GM23338 (cell line): ENCODE results near the gene HTR3B. TPM values are rescaled to one million over a fixed set of nuclear protein-coding genes. Genes with fewer than 3 reads are reported as not detected.

Experiments
- ATAC-seq: fragments of 200-7000 bp; cut with Tn5 transposase; 3 replicates; pipeline ENCODE4 v1.9.1; 2020
- DNase-seq: peaks from one replicate; pipeline ENCODE4 v3.0.0-alpha.2; 2015; ENCODE audit warnings: low spot score
- H2AFZ ChIP-seq: fragments of 200-600 bp; sonication (generic); 2 replicates; pipeline ENCODE4 v1.8.0; 2016; ENCODE audit warnings: antibody characterized with exemption, mild to moderate bottlenecking, moderate library complexity
- H3F3A ChIP-seq: fragments of 200-600 bp; sonication (generic); replicated peaks from 2 replicates; pipeline ENCODE4 v1.8.0; 2017; ENCODE audit warnings: antibody characterized with exemption, mixed run types, low read depth
- H3K27ac ChIP-seq: fragments of 200-600 bp; sonication (generic); 2 replicates; pipeline ENCODE4 v1.6.1; 2016; ENCODE audit warnings: low read depth
- H3K27me3 ChIP-seq: fragments of 200-600 bp; sonication (generic); 2 replicates; pipeline ENCODE4 v1.8.0; 2016; ENCODE audit warnings: mild to moderate bottlenecking, mixed run types, moderate library complexity; ENCODE audit not compliant: insufficient read depth
- H3K36me3 ChIP-seq: fragments of 200-600 bp; sonication (generic); 2 replicates; pipeline ENCODE4 v1.8.0; 2016; ENCODE audit warnings: mild to moderate bottlenecking; ENCODE audit not compliant: insufficient read depth
- H3K4me1 ChIP-seq: fragments of 200-600 bp; sonication (generic); 2 replicates; pipeline ENCODE4 v1.8.0; 2016; ENCODE audit warnings: mild to moderate bottlenecking, moderate library complexity; ENCODE audit not compliant: insufficient read depth
- H3K4me2 ChIP-seq: fragments of 200-600 bp; sonication (generic); 2 replicates; pipeline ENCODE4 v1.7.1; 2017; ENCODE audit warnings: mixed run types
- H3K4me3 ChIP-seq: fragments of 200-600 bp; sonication (generic); 2 replicates; pipeline ENCODE4 v1.6.1; 2016; ENCODE audit warnings: mixed run types
- H3K79me2 ChIP-seq: fragments of 200-600 bp; sonication (generic); replicated peaks from 2 replicates; pipeline ENCODE4 v1.8.0; 2017; ENCODE audit warnings: mild to moderate bottlenecking; ENCODE audit not compliant: insufficient read depth
- H3K9me2 ChIP-seq: fragments of 200-600 bp; sonication (generic); 2 replicates; pipeline ENCODE4 v1.8.0; 2017; ENCODE audit not compliant: insufficient read depth
- H4K20me1 ChIP-seq: fragments of 200-600 bp; sonication (generic); replicated peaks from 2 replicates; pipeline ENCODE4 v1.8.0; 2017; ENCODE audit warnings: mild to moderate bottlenecking; ENCODE audit not compliant: insufficient read depth
- H3K27ac Mint-ChIP-seq: 2 replicates; pipeline ENCODE4 v1.8.0; 2020; ENCODE audit warnings: inconsistent platforms, mild to moderate bottlenecking, moderate library complexity, mixed read lengths
- H3K27me3 Mint-ChIP-seq: 3 replicates; pipeline ENCODE4 v1.8.0; 2022; ENCODE audit warnings: low read depth, mild to moderate bottlenecking, moderate library complexity, mixed read lengths, inconsistent platforms; ENCODE audit not compliant: insufficient read depth, poor library complexity
- H3K36me3 Mint-ChIP-seq: 3 replicates; pipeline ENCODE4 v1.8.0; 2021; ENCODE audit warnings: low read depth, mild to moderate bottlenecking, inconsistent platforms, moderate library complexity, mixed read lengths
- H3K4me1 Mint-ChIP-seq: 3 replicates; pipeline ENCODE4 v1.8.0; 2020; ENCODE audit warnings: mild to moderate bottlenecking, inconsistent platforms, mixed read lengths
- H3K4me3 Mint-ChIP-seq: 3 replicates; pipeline ENCODE4 v1.8.0; 2021; ENCODE audit warnings: moderate library complexity, mild to moderate bottlenecking, inconsistent platforms, mixed read lengths
- H3K9me3 Mint-ChIP-seq: 3 replicates; pipeline ENCODE4 v1.8.0; 2020; ENCODE audit warnings: moderate library complexity, mild to moderate bottlenecking, inconsistent platforms, mixed read lengths
- CREB1 ChIP-seq: fragments of 250-450 bp; sonication (Bioruptor Pico); IDR thresholded peaks from 2 replicates; pipeline ENCODE4 v1.5.0; 2020; ENCODE audit warnings: low read depth, mild to moderate bottlenecking, moderate library complexity
- CTCF ChIP-seq, 2 experiments: fragments of 200-600 bp in 1 of 2; sonication (generic) in 1 of 2; conservative IDR thresholded peaks; 2 replicates each; pipeline versions ENCODE4 v1.5.1 to v1.6.1; 2016 to 2017; ENCODE audit warnings: antibody characterized with exemption in 2 of 2, low read depth in 2 of 2, mild to moderate bottlenecking in 2 of 2, moderate library complexity in 1 of 2
- ETS1 ChIP-seq: IDR thresholded peaks from 2 replicates; pipeline ENCODE4 v1.6.1; 2016; ENCODE audit warnings: antibody characterized with exemption
- EZH2 ChIP-seq: fragments of 200-600 bp; sonication (generic); IDR thresholded peaks from one replicate; pipeline ENCODE4 v1.8.0; 2017; ENCODE audit warnings: antibody characterized with exemption, mild to moderate bottlenecking, low read depth; ENCODE audit not compliant: unreplicated experiment
- EZH2phosphoT487 ChIP-seq: fragments of 200-600 bp; sonication (generic); IDR thresholded peaks from one replicate; pipeline ENCODE4 v1.8.1; 2018; ENCODE audit warnings: antibody characterized with exemption; ENCODE audit not compliant: unreplicated experiment
- JUNB ChIP-seq: IDR thresholded peaks from one replicate; pipeline ENCODE4 v1.6.1; 2016; ENCODE audit warnings: antibody characterized with exemption; ENCODE audit not compliant: unreplicated experiment
- NANOG ChIP-seq: IDR thresholded peaks from 2 replicates; pipeline ENCODE4 v1.6.1; 2016; ENCODE audit warnings: antibody characterized with exemption, borderline replicate concordance
- POLR2AphosphoS5 ChIP-seq: IDR thresholded peaks from 2 replicates; pipeline ENCODE4 v1.6.1; 2016; ENCODE audit warnings: antibody characterized with exemption, low read depth
- REST ChIP-seq: IDR thresholded peaks from one replicate; pipeline ENCODE4 v1.6.1; 2018; ENCODE audit warnings: antibody characterized with exemption; ENCODE audit not compliant: unreplicated experiment
- STAT1 ChIP-seq: IDR thresholded peaks from one replicate; pipeline ENCODE4 v1.6.1; 2016; ENCODE audit warnings: antibody characterized with exemption; ENCODE audit not compliant: unreplicated experiment
- ZNF114 ChIP-seq: fragments of 250-450 bp; sonication (Bioruptor Pico); IDR thresholded peaks from 2 replicates; pipeline ENCODE4 v1.5.0; 2020; ENCODE audit warnings: mild to moderate bottlenecking, moderate library complexity
- ZNF331 ChIP-seq: fragments of 250-450 bp; sonication (Bioruptor Pico); IDR thresholded peaks from 2 replicates; pipeline ENCODE4 v1.5.0; 2020; ENCODE audit warnings: low read depth, mild to moderate bottlenecking, moderate library complexity
- ZNF462 ChIP-seq: fragments of 250-450 bp; sonication (Bioruptor Pico); IDR thresholded peaks from 2 replicates; pipeline ENCODE4 v1.5.0; 2020; ENCODE audit warnings: mild to moderate bottlenecking, moderate library complexity
- polyA plus RNA-seq: library from polyadenylated mRNA; unstranded; fragments of >200 nt; fragmentation: Nextera tagmentation; extraction: Ambion mirVana; gene quantifications from 2 replicates; pipeline ENCODE4 v1.2.1, GENCODE V29; 2016
- total RNA-seq: library from RNA; depleted of rRNA; stranded (reverse); fragments of >200 nt; shearing (Covaris generic); gene quantifications from 2 replicates; pipeline ENCODE4 v1.2.3, GENCODE V29; 2014

HTR3B gene
- total and polyA plus RNA-seq, 2 experiments from 2014 or later = not detected

GRCh38 chr11:113974741-113975470 is 70.3 kb downstream of the HTR3B start, which contains the start of gene HTR3A:
Gene HTR3A, plus strand, starts transcription at chr11:113975108. Its CDS starts 218 bp downstream, at chr11:113975326.
- H3K4me2 ChIP-seq = peak within 1 kb of the TSS; percentile 78
- Mint-ChIP-seq H3K27me3 (peaks cover 12% of the 10 kb centered on the region), H3K4me3 (peak within 1 kb of the TSS; percentile 52), H3K9me3 (no peaks in the 10 kb centered on the region), H3K36me3 (no peaks in the 10 kb centered on the region), H3K4me1 (peaks cover 20% of the 10 kb centered on the region), H3K27ac (no peak within 1 kb of the TSS)
- TF ChIP-seq ZNF331 (CRISPR knock-in tag) = no peak
- no peak for TF ChIP-seq EZH2phosphoT487
- peak; percentile 51; the same call in 1 of the 2 replicates for TF ChIP-seq ZNF462
- no peak for TF ChIP-seq STAT1
- no peak for TF ChIP-seq JUNB
- TF ChIP-seq CTCF (conservative IDR thresholded peaks at IDR 0.05; ENCODE audit: low read depth in 2 of 2) = 0 out of 4 replicates have a peak, but pooled peaks of 1 of the 2 experiments have one; percentile 7
- TF ChIP-seq NANOG = no peak
- no peak for TF ChIP-seq EZH2
- TF ChIP-seq CREB1 (CRISPR knock-in tag) = 0 out of 2 replicates have a peak, but pooled peaks have one; percentile 17
- no peak for TF ChIP-seq ZNF114
- TF ChIP-seq ETS1 = no peak
- TF ChIP-seq REST = no peak
- TF ChIP-seq POLR2AphosphoS5 = peak; percentile 29; the same call in 1 of the 2 replicates
- no peaks in the 10 kb centered on the region for H3K79me2 ChIP-seq
- H3K27me3 ChIP-seq = no peaks in the 10 kb centered on the region
- ATAC-seq (peak; percentile 93), DNase-seq (peak; percentile 80)
- peak within 1 kb of the TSS; percentile 46 for H3K4me3 ChIP-seq
- 0 out of 2 replicates have a peak, but pooled peaks cover 3% of the 10 kb centered on the region for H3K9me2 ChIP-seq
- H3K27ac ChIP-seq = no peak within 1 kb of the TSS
- H4K20me1 ChIP-seq = no peaks in the 10 kb centered on the region
- no peaks in the 10 kb centered on the region for H3K36me3 ChIP-seq
- no peaks in the 10 kb centered on the region for H3F3A ChIP-seq
- H2AFZ ChIP-seq = peak within 1 kb of the TSS; percentile 99
- peaks cover 13% of the 10 kb centered on the region for H3K4me1 ChIP-seq
